Activated CD8-positive, alpha-beta T cell treated with anti-CD3 and anti-CD28 coated beads for 36 hours (primary cell): ENCODE measurements around the gene MAML1. TPM values are rescaled to one million over a fixed set of nuclear protein-coding genes. Genes with fewer than 3 reads are reported as not detected.

Source experiments
- ATAC-seq: fragments of 200-7000 bp; cut with Tn5 transposase; one replicate; pipeline ENCODE4 v1.10.0; 2021; ENCODE audit warnings: mild to moderate bottlenecking, moderate library complexity
- CTCF ChIA-PET: fragments of 350-600 bp; sonication (Branson Sonifier 250); formaldehyde crosslinking; loops from one replicate; lab custom pipeline; 2021; ENCODE audit warnings: antibody characterized with exemption; lab: Charles Lee
- POLR2A ChIA-PET: fragments of 350-600 bp; sonication (Branson Sonifier 250); formaldehyde crosslinking; loops from one replicate; lab custom pipeline; 2021; ENCODE audit warnings: antibody characterized with exemption; lab: Charles Lee
- DNase-seq: peaks from one replicate; pipeline ENCODE4 v3.0.0-alpha.2; 2020
- H3K27ac Mint-ChIP-seq: one replicate; pipeline ENCODE4 v1.8.0; 2021; ENCODE audit warnings: mild to moderate bottlenecking, mixed read lengths
- H3K27me3 Mint-ChIP-seq: one replicate; pipeline ENCODE4 v1.8.0; 2021; ENCODE audit warnings: mixed read lengths
- H3K36me3 Mint-ChIP-seq: one replicate; pipeline ENCODE4 v1.8.0; 2021; ENCODE audit warnings: low read depth, mixed read lengths
- H3K4me1 Mint-ChIP-seq: one replicate; pipeline ENCODE4 v1.8.0; 2021; ENCODE audit warnings: low read depth, mixed read lengths
- H3K4me3 Mint-ChIP-seq: one replicate; pipeline ENCODE4 v1.8.0; 2021; ENCODE audit warnings: mild to moderate bottlenecking, moderate library complexity, mixed read lengths
- H3K9me3 Mint-ChIP-seq: one replicate; pipeline ENCODE4 v1.8.0; 2021; ENCODE audit warnings: mixed read lengths
- intact Hi-C: fragments of 100-400 bp; cut with micrococcal nuclease; formaldehyde crosslinking; loops from one replicate; pipeline ENCODE4 v1.10.0; 2022
- total RNA-seq, 2 experiments: library from RNA; stranded (reverse); gene quantifications; one replicate each; pipeline ENCODE4 v1.2.3, GENCODE V29; 2021
- TF ChIP-seq, protein P1 (sequence below): fragments of 200-600 bp; IDR thresholded peaks from one replicate; pipeline ENCODE4 v1.8.0; 2022; ENCODE audit warnings: antibody characterized with exemption, mild to moderate bottlenecking

Gene MAML1
- total RNA-seq, 2 experiments from 2014 or later = 26.1 to 26.6 TPM

- peaks cover 19% of the 10 kb centered on the region for H3K36me3 Mint-ChIP-seq
- ATAC-seq (peak; percentile 57), DNase-seq (peak; percentile 50)
- no peak overlapping the region for H3K4me3 Mint-ChIP-seq
- CTCF ChIA-PET = interaction anchor here (0.7 to 3.2 kb wide), 33 partner anchors 7 to 330 kb away, joined by 3 to 30 read pairs (median 5); partner anchors contain the start of genes LTC4S and MAML1
- intact Hi-C loops = loop anchor here (5.0 kb wide), 1 partner anchor 40 kb away; no protein-coding TSS in a partner anchor
- peaks cover 50% of the 10 kb centered on the region for H3K4me1 Mint-ChIP-seq
- peak overlapping the region; percentile 17 for H3K27ac Mint-ChIP-seq
- TF ChIP-seq, protein P1, sequence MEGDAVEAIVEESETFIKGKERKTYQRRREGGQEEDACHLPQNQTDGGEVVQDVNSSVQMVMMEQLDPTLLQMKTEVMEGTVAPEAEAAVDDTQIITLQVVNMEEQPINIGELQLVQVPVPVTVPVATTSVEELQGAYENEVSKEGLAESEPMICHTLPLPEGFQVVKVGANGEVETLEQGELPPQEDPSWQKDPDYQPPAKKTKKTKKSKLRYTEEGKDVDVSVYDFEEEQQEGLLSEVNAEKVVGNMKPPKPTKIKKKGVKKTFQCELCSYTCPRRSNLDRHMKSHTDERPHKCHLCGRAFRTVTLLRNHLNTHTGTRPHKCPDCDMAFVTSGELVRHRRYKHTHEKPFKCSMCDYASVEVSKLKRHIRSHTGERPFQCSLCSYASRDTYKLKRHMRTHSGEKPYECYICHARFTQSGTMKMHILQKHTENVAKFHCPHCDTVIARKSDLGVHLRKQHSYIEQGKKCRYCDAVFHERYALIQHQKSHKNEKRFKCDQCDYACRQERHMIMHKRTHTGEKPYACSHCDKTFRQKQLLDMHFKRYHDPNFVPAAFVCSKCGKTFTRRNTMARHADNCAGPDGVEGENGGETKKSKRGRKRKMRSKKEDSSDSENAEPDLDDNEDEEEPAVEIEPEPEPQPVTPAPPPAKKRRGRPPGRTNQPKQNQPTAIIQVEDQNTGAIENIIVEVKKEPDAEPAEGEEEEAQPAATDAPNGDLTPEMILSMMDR = no peak
- H3K27me3 Mint-ChIP-seq = no peaks in the 10 kb centered on the region
- H3K9me3 Mint-ChIP-seq = no peaks in the 10 kb centered on the region
- POLR2A ChIA-PET = interaction anchor here (0.9 to 1.4 kb wide), 3 partner anchors 9 to 44 kb away, joined by 3 to 6 read pairs (median 5); no protein-coding TSS in a partner anchor
These were observed 29.6 kb downstream of the MAML1 start for GRCh38 chr5:179762079-179762780.

DNA sequence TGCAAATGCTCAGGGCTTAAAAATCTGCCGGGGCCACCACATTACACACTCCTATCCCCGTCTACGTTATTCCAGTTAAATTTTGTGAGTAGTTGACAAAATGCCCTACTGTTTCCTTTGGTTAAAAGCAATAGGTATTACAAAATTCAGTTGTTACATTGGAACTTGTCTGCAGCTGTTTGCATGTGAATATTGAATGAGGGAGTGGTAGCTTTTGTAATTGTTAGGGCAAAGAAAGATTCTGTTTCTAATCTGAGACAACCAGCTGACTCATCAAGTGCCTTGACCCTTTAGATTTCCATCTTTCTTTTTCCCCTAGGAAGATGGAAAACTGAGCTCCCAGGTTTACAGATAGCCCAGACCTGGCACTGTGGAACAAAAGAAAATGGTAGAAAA lies 30.2 kb downstream of the MAML1 start:
- peak overlapping the region; percentile 17 for H3K27ac Mint-ChIP-seq
- no peaks in the 10 kb centered on the region for H3K9me3 Mint-ChIP-seq
- no peaks in the 10 kb centered on the region for H3K27me3 Mint-ChIP-seq
- peaks cover 21% of the 10 kb centered on the region for H3K36me3 Mint-ChIP-seq
- ATAC-seq (no peak), DNase-seq (no peak)
- ChIA-PET POLR2A (interaction anchor here (0.6 to 1.2 kb wide), 4 partner anchors 9 to 43 kb away, joined by 3 to 5 read pairs (median 3); no protein-coding TSS in a partner anchor), CTCF (interaction anchor here (0.7 to 3.2 kb wide), 38 partner anchors 8 to 330 kb away, joined by 3 to 30 read pairs (median 4); partner anchors contain the start of genes HNRNPH1, LTC4S and MAML1)
- H3K4me3 Mint-ChIP-seq = no peak overlapping the region
- peaks cover 50% of the 10 kb centered on the region for H3K4me1 Mint-ChIP-seq
- intact Hi-C loops = loop anchor here (5.0 kb wide), 1 partner anchor 40 kb away; no protein-coding TSS in a partner anchor
- TF ChIP-seq, protein P1 = no peak

DNA sequence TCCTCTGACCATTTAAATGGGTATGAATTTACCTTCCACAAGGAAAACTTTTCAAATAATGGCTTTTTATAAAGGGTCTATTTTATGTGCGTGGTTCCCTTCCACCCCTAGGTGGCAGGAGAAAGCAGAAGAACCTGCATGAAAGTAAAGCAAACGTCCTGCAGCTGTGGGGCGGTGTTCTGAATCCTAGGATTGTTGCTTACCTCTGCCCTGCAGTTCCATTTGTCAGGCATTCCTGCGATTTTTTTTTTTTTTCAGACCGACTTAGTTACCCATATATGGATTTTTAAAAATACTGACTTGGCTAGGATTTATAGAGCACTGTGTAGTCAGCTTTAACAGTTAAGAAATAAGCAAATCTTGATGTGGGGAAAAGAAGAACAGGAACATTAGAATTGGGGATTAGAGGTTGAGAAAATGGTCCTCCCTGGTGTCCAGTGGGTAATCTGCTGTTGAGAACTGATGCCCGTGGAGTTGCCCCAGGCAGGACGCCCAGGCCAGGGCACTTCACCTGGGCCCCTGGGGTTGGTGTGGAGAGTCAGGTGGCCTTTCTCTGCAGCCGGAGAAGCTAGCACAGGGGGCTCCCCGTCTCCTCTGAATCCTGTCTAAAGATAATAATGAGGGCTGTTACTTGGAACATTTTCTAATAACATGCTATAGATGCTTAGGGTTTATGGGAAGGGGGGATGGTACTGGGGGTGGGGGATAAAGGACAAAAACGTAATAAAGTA lies 30.8 kb downstream of the MAML1 start:
- Mint-ChIP-seq H3K4me1 (peaks cover 54% of the 10 kb centered on the region), H3K9me3 (no peaks in the 10 kb centered on the region), H3K27ac (no peak overlapping the region), H3K36me3 (peaks cover 23% of the 10 kb centered on the region), H3K27me3 (no peaks in the 10 kb centered on the region), H3K4me3 (no peak overlapping the region)
- ChIA-PET POLR2A (interaction anchor here (0.6 to 1.2 kb wide), 4 partner anchors 8 to 43 kb away, joined by 3 to 5 read pairs (median 3); no protein-coding TSS in a partner anchor), CTCF (interaction anchor here (0.7 to 3.2 kb wide), 39 partner anchors 8 to 329 kb away, joined by 3 to 30 read pairs (median 4); partner anchors contain the start of genes HNRNPH1, LTC4S and MAML1)
- DNase-seq (peak; percentile 74), ATAC-seq (peak; percentile 60)
- intact Hi-C loops = loop anchor here (5.0 kb wide), 1 partner anchor 39 kb away; no protein-coding TSS in a partner anchor
- TF ChIP-seq, protein P1 = peak; percentile 99

GRCh38 chr5:179764056-179764455 lies 31.4 kb downstream of the MAML1 start:
- ChIA-PET POLR2A (no interaction called here), CTCF (interaction anchor here (0.9 to 3.2 kb wide), 15 partner anchors 8 to 142 kb away, joined by 3 to 30 read pairs (median 16); partner anchors contain the start of genes LTC4S and MAML1)
- H3K36me3 Mint-ChIP-seq = peaks cover 22% of the 10 kb centered on the region
- no peak overlapping the region for H3K27ac Mint-ChIP-seq
- H3K4me3 Mint-ChIP-seq = no peak overlapping the region
- peaks cover 52% of the 10 kb centered on the region for H3K4me1 Mint-ChIP-seq
- no peaks in the 10 kb centered on the region for H3K27me3 Mint-ChIP-seq
- intact Hi-C loops = loop anchor here (5.0 kb wide), 1 partner anchor 38 kb away; no protein-coding TSS in a partner anchor
- ATAC-seq (no peak), DNase-seq (no peak)
- no peaks in the 10 kb centered on the region for H3K9me3 Mint-ChIP-seq
- TF ChIP-seq, protein P1 = no peak
